ENCODE results near the gene LSM7.
"Not testable (repeated sequence)": the region's sequence is repeated elsewhere in the genome, so short reads cannot be mapped to it uniquely, and the experiment has no call there.

LSM7 gene

DNA sequence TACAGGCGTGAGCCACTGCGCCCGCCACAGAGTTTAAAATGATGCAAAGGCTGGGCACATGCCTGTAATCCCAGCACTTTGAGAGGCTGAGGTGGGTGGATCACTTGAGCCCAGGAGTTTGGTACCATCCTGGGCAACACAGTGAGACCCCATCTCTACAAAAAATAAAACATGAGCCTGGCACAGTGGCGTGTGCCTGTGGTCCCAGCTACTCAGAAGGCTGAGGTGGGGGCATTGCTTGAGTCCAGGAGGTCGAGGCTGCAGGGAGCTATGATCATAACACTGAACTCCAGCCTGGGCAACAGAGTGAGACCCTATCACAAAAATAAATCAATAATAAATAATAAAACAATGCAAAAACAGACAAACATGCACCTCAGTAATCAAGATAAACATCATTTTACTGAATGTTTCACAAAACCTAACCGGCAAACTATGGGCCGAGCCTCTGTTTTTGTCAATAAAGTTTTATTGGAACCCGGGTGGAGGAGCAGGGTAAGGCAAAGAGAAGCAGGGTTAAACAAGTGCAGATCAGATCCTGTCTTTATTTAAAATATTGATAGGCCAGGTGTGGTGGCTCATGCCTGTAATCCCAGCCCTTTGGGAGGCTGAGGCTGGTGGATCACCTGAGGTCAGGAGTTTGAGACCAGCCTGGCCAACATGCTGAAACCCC lies 44.4 kb downstream of the LSM7 start:
- H3K4me1 ChIP-seq (ENCODE audit: insufficient read depth, low read length, severe bottlenecking), result peaks cover 2% of the 10 kb centered on the region
- no peak overlapping the region for H3K27ac ChIP-seq (ENCODE audit: low read depth, low read length, poor library complexity, severe bottlenecking)
- TF ChIP-seq EZH2 (IDR thresholded peaks at IDR 0.05; ENCODE audit: borderline replicate concordance, low read length), result no peak
- no peak overlapping the region for H3K9ac ChIP-seq (ENCODE audit: low read length)
- H3K79me2 ChIP-seq (ENCODE audit: insufficient read depth, low read length), result no peaks in the 10 kb centered on the region
- H3F3A ChIP-seq (ENCODE audit: insufficient read depth, low read length), result no peaks in the 10 kb centered on the region
- no peaks in the 10 kb centered on the region for H3K36me3 ChIP-seq (ENCODE audit: insufficient read depth, low read length)
- no peaks in the 10 kb centered on the region for H3K9me3 ChIP-seq (ENCODE audit: low read length)
- H2AFZ ChIP-seq (ENCODE audit: low read length), result no peak overlapping the region
- no peaks in the 10 kb centered on the region for H3K9me2 ChIP-seq (ENCODE audit: low read depth, low read length)
- H3K4me2 ChIP-seq (ENCODE audit: low read length), result no peak overlapping the region
- no peaks in the 10 kb centered on the region for H4K20me1 ChIP-seq (ENCODE audit: insufficient read depth, low read length)
- no peak overlapping the region for H3K4me3 ChIP-seq (ENCODE audit: low read depth, low read length, poor library complexity, severe bottlenecking)
- peaks cover 15% of the 10 kb centered on the region for H3K27me3 ChIP-seq (ENCODE audit: insufficient read depth, low read length)

DNA sequence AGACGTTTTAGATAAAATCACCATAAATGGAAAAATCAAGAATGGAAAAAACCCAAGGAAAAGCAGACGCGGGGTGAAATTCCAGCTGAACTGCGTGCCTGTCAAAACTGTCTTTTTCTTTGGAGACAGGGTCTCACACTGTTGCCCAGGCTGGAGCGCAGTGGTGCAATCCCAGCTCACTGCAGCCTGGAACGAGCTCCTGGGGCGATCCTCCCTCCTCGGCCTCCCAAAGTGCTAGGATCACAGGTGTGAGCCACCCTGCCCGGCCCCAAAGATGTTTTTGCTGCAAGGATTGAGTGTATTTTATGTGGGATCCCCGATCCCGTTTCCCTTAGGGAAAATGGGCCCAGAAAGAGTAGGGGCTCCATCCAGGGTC lies 45.5 kb downstream of the LSM7 start:
- TF ChIP-seq, protein P1, sequence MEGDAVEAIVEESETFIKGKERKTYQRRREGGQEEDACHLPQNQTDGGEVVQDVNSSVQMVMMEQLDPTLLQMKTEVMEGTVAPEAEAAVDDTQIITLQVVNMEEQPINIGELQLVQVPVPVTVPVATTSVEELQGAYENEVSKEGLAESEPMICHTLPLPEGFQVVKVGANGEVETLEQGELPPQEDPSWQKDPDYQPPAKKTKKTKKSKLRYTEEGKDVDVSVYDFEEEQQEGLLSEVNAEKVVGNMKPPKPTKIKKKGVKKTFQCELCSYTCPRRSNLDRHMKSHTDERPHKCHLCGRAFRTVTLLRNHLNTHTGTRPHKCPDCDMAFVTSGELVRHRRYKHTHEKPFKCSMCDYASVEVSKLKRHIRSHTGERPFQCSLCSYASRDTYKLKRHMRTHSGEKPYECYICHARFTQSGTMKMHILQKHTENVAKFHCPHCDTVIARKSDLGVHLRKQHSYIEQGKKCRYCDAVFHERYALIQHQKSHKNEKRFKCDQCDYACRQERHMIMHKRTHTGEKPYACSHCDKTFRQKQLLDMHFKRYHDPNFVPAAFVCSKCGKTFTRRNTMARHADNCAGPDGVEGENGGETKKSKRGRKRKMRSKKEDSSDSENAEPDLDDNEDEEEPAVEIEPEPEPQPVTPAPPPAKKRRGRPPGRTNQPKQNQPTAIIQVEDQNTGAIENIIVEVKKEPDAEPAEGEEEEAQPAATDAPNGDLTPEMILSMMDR (IDR thresholded peaks at IDR 0.05; ENCODE audit: low read length), result no peak
- no peak for TF ChIP-seq EZH2 (IDR thresholded peaks at IDR 0.05; ENCODE audit: borderline replicate concordance, low read length)
- Histone ChIP-seq H3K9me3 (ENCODE audit: low read length) (no peaks in the 10 kb centered on the region), H3K4me1 (ENCODE audit: insufficient read depth, low read length, severe bottlenecking) (no peaks in the 10 kb centered on the region), H3K4me2 (ENCODE audit: low read length) (no peak overlapping the region), H3K9ac (ENCODE audit: low read length) (no peak overlapping the region), H3K4me3 (ENCODE audit: low read depth, low read length, poor library complexity, severe bottlenecking) (no peak overlapping the region), H3K9me2 (ENCODE audit: low read depth, low read length) (no peaks in the 10 kb centered on the region), H3K27me3 (ENCODE audit: insufficient read depth, low read length) (peaks cover 9% of the 10 kb centered on the region), H3F3A (ENCODE audit: insufficient read depth, low read length) (no peaks in the 10 kb centered on the region), H3K27ac (ENCODE audit: low read depth, low read length, poor library complexity, severe bottlenecking) (no peak overlapping the region), H3K36me3 (ENCODE audit: insufficient read depth, low read length) (no peaks in the 10 kb centered on the region), H2AFZ (ENCODE audit: low read length) (no peak overlapping the region), H3K79me2 (ENCODE audit: insufficient read depth, low read length) (no peaks in the 10 kb centered on the region), H4K20me1 (ENCODE audit: insufficient read depth, low read length) (no peaks in the 10 kb centered on the region)

DNA sequence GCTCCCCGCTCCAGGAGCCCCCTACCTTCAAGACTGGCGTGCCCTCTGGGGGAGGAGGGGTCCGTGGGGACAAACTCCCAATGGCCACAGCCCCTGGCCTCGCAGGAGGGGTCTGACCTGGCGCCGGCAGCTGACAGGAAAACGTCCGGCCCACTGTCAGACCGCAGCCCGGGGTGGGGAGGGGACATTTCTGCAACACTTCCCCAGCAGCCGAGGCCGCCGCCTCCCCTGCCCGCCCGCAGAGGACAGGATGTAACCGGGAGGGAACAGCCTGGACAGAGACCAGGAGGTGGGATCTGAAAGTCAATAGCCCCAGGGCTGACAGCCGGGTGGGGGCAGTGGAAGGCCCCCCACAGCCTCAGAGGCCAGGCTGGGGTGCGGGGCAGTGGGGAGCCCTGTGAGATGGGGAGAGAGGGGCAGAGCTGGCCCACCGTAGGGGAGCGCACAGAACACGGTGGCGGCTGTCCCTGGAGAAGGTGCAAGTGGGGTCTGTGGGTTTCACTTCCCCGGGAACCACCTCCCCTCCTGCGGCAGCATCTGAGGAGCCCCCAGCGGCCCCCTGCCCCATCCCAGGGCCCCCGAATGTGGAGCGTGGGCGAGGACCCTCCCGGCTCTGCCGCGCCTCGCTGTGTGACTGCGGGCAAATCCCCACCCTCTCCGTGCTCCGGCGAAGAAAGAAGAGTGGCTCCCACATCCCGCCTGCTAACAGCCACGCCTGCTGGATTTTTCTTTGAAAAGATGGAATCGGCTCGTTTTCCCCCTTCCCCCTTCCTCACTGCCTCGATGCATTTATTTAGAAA lies 46.1 kb downstream of the LSM7 start, which contains the start of gene PEAK3:
TSS of gene PEAK3 (minus strand) at position 114 of the 800 bp plus-strand sequence. CDS start 1,244 bp downstream, outside the sequence.
- no peak within 1 kb of the TSS for H3K27ac ChIP-seq (ENCODE audit: low read depth, low read length, poor library complexity, severe bottlenecking)
- no peaks in the 10 kb centered on the region for H3K36me3 ChIP-seq (ENCODE audit: insufficient read depth, low read length)
- no peaks in the 10 kb centered on the region for H3K79me2 ChIP-seq (ENCODE audit: insufficient read depth, low read length)
- H4K20me1 ChIP-seq (ENCODE audit: insufficient read depth, low read length), result no peaks in the 10 kb centered on the region
- no peak within 1 kb of the TSS for H3K4me2 ChIP-seq (ENCODE audit: low read length)
- H2AFZ ChIP-seq (ENCODE audit: low read length), result no peak within 1 kb of the TSS
- H3K4me1 ChIP-seq (ENCODE audit: insufficient read depth, low read length, severe bottlenecking), result no peaks in the 10 kb centered on the region
- no peaks in the 10 kb centered on the region for H3F3A ChIP-seq (ENCODE audit: insufficient read depth, low read length)
- H3K27me3 ChIP-seq (ENCODE audit: insufficient read depth, low read length), result peaks cover 9% of the 10 kb centered on the region
- TF ChIP-seq, protein P1 (IDR thresholded peaks at IDR 0.05; ENCODE audit: low read length), result no peak
- no peak for TF ChIP-seq EZH2 (IDR thresholded peaks at IDR 0.05; ENCODE audit: borderline replicate concordance, low read length)
- no peaks in the 10 kb centered on the region for H3K9me2 ChIP-seq (ENCODE audit: low read depth, low read length)
- H3K4me3 ChIP-seq (ENCODE audit: low read depth, low read length, poor library complexity, severe bottlenecking), result no peak within 1 kb of the TSS
- no peaks in the 10 kb centered on the region for H3K9me3 ChIP-seq (ENCODE audit: low read length)
- no peak within 1 kb of the TSS for H3K9ac ChIP-seq (ENCODE audit: low read length)

DNA sequence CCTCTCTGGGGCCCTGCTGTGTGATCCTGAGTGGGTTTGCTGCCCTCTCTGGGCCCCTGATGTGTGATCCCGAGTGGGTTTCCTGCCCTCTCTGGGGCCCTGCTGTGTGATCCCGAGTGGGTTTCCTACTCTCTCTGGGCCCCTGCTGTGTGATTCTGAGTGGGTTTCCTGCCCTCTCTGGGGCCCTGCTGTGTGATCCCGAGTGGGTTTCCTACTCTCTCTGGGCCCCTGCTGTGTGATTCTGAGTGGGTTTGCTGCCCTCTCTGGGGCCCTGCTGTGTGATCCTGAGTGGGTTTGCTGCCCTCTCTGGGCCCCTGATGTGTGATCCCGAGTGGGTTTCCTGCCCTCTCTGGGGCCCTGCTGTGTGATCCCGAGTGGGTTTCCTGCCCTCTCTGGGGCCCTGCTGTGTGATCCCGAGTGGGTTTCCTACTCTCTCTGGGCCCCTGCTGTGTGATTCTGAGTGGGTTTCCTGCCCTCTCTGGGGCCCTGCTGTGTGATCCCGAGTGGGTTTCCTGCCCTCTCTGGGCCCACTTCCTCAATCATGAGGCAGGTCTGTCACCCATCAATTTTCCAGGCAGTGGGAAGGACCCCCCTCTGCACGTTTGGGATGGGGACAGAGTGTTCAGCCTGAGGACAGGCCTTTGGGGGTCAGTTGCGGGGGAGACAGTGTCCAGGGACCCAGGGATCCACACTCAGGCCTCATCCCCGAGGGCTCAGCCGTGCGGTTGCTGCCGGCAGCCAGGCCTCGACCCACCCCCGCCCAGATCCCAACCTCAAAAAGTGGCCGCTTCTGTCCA lies 46.9 kb downstream of the LSM7 start:
- H3K27ac ChIP-seq (ENCODE audit: low read depth, low read length, poor library complexity, severe bottlenecking); H3K4me2 ChIP-seq (ENCODE audit: low read length); H3K4me3 ChIP-seq (ENCODE audit: low read depth, low read length, poor library complexity, severe bottlenecking); H2AFZ ChIP-seq (ENCODE audit: low read length); H3K9me2 ChIP-seq (ENCODE audit: low read depth, low read length); H4K20me1 ChIP-seq (ENCODE audit: insufficient read depth, low read length); H3K27me3 ChIP-seq (ENCODE audit: insufficient read depth, low read length); H3F3A ChIP-seq (ENCODE audit: insufficient read depth, low read length); H3K4me1 ChIP-seq (ENCODE audit: insufficient read depth, low read length, severe bottlenecking); H3K36me3 ChIP-seq (ENCODE audit: insufficient read depth, low read length); H3K9me3 ChIP-seq (ENCODE audit: low read length); H3K79me2 ChIP-seq (ENCODE audit: insufficient read depth, low read length); H3K9ac ChIP-seq (ENCODE audit: low read length): not testable (repeated sequence)

Measured in OCI-LY1 (cell line).